Erythroblast (primary cell): ENCODE data around the gene P2RX1.
A peak's percentile ranks its signal among the peaks of the same experiment; 100 is the strongest.

ENCODE experiments used
- DNase-seq, 2 experiments: peaks; one replicate each; lab custom pipeline; 2025; lab: John Stamatoyannopoulos, UW
- GATA1 ChIP-seq: IDR thresholded peaks from 2 replicates; pipeline ENCODE4 v1.6.1; 2011; ENCODE audit warnings: low read depth, mild to moderate bottlenecking, control low read depth, low read length, moderate library complexity
- POLR2A ChIP-seq: IDR thresholded peaks from 2 replicates; pipeline ENCODE4 v1.6.1; 2011; ENCODE audit warnings: mild to moderate bottlenecking, low read length

Gene P2RX1

DNA sequence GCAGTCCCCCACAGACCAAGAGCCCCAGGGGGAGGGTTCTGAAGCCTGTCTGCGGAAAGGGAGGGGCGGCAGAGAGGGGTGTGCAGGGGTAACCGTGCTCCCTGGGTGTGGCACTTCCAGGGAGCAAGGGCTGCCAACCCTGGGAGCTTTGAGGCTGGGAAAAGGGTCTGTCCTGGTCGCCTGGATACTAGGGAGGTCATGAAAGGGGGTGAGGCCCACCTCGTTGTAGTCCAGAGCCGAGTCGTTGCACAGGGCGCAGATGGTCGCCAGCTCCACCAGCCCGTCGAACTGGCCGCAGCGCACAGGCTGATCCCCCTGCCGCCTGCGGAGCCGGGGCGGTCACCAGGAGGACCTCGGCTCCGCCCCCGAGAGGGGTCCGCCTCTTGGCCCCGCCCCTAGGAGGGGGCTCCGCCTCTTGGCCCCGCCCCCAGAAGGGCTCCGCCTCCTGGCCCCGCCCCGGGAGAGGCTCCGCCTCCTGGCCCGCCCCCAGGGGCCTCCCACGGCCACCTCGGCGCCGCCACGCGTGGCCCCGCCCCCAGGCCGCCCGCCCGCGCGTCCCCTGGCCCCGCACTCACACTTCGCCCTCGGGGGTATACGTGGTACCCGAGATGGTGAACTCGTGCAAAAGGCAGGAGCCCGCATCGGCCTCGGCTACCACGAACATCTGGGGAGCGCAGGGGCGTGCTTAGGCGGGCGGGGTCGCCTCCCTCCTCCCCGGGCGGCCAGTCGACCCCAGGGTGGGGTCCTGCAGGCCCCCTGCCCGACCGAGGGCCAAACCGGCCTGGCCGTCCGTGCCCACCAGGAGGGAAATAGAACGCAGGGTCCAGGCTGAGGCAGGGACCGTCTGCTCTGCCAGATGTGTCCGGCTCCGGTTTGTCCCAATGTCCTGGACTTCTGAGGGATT lies 28.5 kb upstream of the P2RX1 start:
- TF ChIP-seq GATA1 (no peak), POLR2A (no peak)
- peak in 1 of 2 experiments; percentile 11 for DNase-seq

DNA sequence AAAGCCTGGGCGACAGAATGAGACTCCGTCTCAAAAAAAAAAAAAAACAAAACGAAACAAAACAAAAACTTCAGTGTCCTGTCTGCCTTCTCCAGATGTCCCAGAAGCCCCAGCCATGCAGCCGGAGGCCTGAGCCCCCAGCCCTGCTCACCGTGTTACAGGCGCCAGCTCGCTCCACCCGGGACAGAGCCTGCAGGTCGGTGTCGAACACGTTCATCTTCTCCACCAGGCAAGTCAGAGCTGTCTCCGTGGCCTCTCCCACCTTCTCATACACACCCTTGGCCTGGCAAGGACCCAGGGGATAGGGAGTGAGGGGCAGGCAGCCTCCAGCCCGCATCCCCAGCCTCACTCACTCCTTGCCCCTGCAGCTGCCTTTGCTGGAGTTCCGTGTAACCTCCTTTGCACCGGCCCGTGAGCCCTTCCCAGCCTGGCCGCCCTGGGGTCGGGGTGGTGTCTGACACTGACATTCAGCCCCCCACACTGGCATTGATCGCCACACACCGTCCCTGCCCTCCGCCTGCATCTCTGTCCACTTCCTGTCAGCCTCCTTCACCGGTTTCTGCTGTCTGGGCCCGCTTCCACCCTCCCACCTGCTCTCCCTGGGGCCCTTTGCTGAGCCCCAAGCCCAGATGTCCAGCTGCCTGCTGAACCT lies 27.1 kb upstream of the P2RX1 start:
- no peak for TF ChIP-seq GATA1
- TF ChIP-seq POLR2A, result no peak
- no peak for DNase-seq

DNA sequence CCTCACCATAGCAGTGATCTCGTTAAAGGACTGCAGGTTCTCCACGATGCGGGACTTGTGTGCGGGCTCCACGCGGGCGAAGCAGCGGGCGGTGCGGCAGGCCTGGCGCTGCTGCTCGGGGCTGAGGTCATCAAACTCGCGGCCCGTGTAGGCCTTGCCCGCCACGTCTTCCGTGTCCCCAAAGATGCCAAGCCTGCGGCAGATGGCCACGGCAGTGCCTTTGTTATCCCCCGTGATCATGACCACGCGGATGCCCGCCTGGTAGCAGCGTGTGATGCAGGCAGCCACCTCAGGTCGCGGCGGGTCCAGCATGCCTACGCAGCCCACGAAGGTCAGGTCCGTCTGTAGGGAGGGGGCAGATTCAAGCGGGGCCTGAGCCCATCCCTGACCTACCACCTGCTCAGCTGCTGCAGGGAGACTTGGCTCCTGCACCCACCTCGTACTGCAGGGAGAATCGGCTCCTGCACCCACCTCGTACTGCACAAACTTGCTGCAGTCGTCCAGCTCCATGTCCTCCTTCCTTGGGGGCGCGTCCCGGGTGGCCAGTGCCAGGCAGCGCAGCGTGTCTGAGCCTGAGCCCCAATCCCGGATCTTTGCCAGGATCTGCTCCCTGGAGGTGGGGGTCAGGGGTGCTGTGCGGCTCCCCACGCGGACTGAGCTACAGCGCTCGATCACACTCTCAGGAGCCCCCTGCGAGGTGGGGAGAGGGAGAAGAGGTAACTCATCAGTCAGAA lies 24.9 kb upstream of the P2RX1 start:
- DNase-seq, result no peak
- TF ChIP-seq GATA1, result no peak
- TF ChIP-seq POLR2A, result no peak

DNA sequence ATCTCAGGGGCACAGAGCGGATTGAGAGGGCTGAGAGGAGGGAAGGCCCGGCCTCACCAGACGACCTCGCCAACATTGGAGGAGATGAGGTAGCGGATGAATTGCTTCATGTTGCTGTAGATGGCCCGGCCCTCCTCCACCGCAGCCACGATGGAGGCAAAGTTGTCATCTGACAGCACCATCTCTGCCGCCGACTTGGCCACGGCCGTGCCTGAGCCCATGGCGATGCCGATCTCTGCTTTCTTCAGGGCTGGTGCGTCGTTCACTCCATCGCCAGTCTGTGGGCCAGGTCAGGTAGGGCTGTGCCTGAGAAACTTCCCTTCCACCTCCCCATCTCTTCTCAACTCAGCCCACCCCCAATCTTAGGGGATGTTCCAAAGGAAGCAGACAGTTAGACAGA lies 21.1 kb upstream of the P2RX1 start:
- TF ChIP-seq POLR2A (no peak), GATA1 (no peak)
- DNase-seq, result no peak

DNA sequence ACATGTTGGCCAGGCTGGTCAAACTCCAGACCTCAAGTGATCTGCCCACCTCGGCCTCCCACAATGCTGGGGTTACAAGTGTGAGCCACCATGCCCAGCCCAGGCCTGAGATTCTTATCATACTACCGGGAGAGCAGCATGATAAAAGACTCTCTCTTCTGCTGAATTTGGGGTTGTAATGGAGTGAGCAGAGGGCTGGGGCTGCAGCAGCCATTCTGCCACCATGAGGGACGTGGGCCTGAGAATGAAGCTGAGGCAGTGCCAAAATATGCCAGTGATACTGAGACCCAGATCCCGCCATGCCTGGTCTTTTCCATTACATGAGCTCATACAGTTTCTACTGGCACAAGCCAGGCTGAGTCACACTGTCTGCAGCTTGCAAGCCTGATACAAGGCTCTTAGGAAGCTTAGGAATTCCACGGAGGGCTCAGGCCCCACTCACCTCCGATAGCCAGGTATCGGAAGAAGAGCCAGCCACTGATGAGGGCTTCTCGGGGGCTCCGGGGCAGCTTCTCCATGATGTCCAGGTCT lies 19.6 kb upstream of the P2RX1 start:
- TF ChIP-seq POLR2A (no peak), GATA1 (no peak)

DNA sequence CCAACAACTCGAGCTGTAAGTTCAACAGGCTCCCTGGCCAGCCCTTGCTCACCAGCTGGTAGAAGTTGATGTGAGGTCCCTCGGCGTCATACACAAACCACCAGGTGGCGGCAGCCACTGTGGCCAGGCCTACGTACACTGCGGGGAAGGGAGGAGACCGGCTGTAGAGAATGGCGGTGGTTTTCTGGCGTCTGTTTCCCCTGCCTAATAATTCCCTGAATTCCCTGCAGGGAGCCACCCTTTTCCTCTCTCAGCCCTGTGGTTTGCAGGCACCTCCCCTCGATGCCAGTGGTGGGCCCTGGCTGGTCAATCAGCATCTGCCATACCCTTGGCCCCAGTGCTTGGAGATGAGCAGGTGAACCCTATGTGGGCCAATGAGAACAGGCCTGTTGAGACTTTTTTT lies 18.9 kb upstream of the P2RX1 start:
- peak; percentile 65 to 66 for DNase-seq
- TF ChIP-seq GATA1 (no peak), POLR2A (no peak)

More for the DNA sequence above, 19.6 kb upstream of the P2RX1 start:
- no peak for DNase-seq

DNA sequence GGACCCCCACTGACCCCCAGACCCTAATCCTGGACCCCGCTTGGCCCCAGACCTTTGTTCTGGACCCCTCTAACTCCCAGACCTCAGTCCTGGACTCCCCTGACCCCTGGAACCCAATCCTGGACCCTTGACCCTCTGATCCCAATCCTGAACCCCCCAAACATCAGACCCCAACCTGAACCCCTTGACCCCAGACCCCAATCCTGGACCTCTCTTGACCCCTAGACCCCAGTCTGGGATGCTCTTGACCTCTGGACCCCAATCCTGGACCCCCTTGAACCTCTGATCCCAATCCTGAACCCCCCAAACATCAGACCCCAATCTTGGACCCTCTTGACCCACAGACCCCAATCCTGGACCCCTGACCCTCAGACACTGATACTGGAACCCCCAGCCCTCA lies 13.5 kb upstream of the P2RX1 start:
- no peak for DNase-seq
- TF ChIP-seq POLR2A (no peak), GATA1 (no peak)

DNA sequence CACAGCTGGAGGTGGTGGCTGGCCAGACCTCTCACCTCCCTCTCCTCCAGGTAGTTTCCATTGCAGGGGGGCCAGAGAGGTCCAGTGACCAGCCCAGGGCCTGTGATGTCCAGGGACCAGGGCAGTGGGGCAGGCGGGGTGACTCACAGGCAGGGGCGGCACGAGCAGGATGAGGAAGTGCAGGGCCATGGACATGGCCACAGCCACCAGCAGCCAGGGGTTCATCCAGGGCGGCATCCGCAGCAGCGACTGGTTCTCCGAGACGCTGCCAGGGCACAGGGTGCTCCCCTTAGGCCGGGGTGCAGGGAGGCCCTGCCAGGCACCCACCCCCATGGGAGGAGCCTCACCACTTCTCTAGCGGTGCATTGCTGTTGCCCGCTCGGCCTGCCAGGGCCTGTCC lies 12.9 kb upstream of the P2RX1 start:
- TF ChIP-seq GATA1 (no peak), POLR2A (no peak)
- DNase-seq, result no peak

DNA sequence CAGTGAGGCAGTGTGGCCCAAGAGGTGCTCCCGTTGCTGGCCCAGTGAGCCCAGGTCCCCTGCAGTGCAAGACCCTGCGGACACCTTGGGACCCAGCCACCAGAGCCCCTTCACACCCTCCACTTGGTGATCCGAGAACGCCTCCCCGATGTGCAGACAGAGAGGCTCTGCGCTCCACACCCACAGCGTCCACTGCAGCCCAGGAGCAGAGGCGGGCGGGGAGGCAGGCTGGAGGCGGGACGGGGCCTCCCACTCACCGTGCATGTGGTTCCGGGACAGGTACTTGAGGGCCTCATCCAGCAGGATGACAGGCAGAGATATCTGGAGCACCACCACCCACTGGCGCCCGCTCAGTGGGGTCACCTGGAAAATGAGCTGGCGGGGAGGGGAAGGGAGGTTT lies 12.1 kb upstream of the P2RX1 start:
- TF ChIP-seq GATA1 (no peak), POLR2A (no peak)
- DNase-seq, result no peak

DNA sequence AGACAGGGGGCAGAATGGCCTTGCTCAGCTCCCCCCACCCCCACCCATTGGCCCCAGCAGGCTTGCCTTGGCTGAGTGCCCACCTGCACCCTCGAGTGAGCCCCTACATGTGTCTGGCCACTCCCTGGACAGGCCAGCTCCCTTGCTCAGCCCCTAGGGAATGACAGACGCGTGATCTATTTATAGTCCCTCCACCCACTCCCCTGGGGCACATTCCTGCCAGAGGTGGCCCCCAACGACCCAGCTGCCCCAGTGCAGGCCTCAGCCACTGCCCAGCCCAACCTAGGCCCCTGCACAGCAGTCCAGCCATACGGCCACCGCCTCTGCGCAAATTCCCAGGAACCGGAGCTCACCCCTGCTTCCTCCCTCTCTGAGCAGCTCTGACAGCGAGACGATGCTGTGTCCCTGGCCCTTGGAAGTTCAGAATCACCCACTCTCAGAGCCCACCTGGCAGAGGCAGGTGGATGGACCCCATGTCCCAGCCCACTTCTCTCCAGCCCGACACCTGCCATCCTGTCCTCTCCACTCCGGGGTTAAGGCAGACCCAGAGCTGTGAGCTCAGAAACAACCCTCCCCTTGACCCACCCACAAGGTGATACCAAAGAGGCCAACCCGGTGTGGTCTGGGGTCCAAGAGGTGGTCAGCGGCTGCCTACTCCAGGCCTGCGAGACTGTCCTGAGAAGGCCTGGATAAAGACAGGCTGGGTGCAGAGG lies 11.5 kb upstream of the P2RX1 start:
- DNase-seq, result no peak
- TF ChIP-seq GATA1 (no peak), POLR2A (no peak)

DNA sequence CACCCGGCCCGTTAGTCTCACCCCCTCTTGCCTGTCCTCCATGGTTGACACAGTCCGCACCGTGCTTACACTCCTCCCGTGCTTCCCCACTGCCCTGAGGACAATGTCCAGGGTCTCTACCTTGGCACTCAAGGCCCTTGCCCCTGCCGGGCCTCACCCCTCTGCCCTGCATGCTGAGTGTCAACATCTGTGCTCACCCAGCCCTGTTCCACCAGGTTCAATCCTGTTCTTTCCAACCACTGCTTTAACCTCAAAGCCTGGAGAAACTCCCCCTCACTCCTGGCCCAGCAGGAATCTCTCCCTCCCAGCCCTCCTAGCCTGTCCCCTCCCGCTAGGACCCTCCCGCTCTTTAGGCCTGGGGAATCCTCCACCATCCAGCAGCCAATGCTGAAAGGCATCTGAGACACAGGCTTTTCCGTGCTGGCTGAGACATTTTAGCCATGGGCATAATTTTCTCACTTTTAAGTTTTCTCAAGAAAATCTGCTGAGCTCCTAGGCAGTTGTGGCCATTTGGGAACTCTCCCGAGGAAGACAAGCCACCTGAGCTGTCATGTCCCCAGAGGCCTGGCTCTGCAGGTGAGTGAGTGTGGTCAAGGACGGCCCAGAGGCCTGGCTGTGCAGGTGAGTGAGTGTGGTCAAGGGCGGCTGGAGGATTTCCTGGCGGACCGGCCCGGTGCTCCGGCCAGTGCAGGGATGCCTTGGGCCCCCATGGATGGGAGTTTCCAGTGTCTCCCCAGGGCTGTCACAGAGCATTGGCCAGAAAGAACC lies 10.8 kb upstream of the P2RX1 start:
- no peak for DNase-seq
- TF ChIP-seq GATA1 (no peak), POLR2A (no peak)

DNA sequence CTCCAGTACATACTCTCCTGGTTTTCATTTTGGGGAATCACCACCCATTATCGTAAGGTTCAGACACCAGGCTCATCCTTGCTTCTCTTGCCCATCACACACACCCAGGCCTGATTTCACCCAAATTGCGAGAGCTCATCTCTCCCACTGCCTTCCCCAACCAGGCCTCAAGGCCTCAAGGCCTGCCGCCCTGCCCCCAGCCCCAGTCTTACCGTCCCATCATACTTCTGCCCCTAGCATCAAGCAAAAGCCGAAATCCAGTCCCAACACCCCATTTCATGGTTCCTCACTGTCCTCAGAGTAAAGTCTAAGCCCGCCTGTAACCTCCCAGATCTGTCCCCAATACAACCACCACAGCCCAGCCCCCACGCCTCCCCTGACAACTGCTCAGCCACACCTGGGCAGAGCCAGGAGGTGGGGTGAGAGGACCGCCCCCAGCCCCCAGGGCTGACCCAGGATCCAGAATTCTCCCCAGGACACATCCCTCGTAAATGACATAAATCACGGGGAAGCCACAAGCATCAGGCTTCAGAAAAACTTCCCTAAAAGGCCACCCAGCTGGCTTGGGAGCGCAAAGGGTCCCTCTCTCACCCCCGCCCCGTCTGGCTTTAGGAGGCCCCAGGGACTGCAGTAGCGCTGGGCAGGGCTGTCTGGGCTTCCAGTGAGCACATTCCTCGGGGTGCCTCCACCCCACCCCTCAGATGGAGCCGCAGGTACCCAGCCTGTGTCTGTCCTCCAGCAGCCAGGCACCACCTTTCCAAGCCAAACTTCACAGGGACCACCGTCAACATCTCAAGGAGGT lies 9.6 kb upstream of the P2RX1 start:
- no peak for DNase-seq
- no peak for TF ChIP-seq GATA1
- TF ChIP-seq POLR2A, result no peak
